Measurements from ENCODE around the gene CACHD1. TPM values are rescaled to one million over a fixed set of nuclear protein-coding genes. Genes with fewer than 3 reads are reported as not detected.

Gene CACHD1
- total and polyA plus RNA-seq, 2 of the 4 experiments (the other 2 are of a cell fraction), result 2.9 to 5.9 TPM

GRCh38 chr1:64569411-64569810 lies 99.5 kb downstream of the CACHD1 start:
- Histone ChIP-seq H3K9ac (ENCODE audit: low read depth, low read length) (no peak overlapping the region), H4K91ac (ENCODE audit: insufficient read depth, low read depth, low read length) (no peak overlapping the region), H2BK20ac (ENCODE audit: low read depth, low read length) (no peak overlapping the region), H3K79me1 (ENCODE audit: low read depth in 1 of 2, low read length in 2 of 2) (no peaks in the 10 kb centered on the region), H3K27me3 (ENCODE audit: control insufficient read depth, insufficient read depth, low read length) (no peaks in the 10 kb centered on the region), H3K4me2 (ENCODE audit: low read depth, low read length) (no peak overlapping the region), H3K9me3 (ENCODE audit: control insufficient read depth, insufficient read depth, low read length) (no peaks in the 10 kb centered on the region), H3K14ac (replicated peaks; ENCODE audit: low read depth, low read length) (no peak overlapping the region), H3K4ac (ENCODE audit: low read depth, low read length) (no peak overlapping the region), H2AK9ac (replicated peaks; ENCODE audit: low read depth, low read length, poor library complexity) (peak overlapping the region; percentile 46), H3K4me1 (ENCODE audit: control insufficient read depth, insufficient read depth, low read length) (peaks cover 5% of the 10 kb centered on the region; the same call in 1 of the 2 replicates), H2BK5ac (ENCODE audit: low read depth, low read length, poor library complexity, severe bottlenecking) (no peak overlapping the region), H4K8ac (ENCODE audit: low read depth in 2 of 2, low read length in 2 of 2) (0 out of 4 replicates have a peak overlapping the region, but pooled peaks of 1 of the 2 experiments have one; percentile 33), H3K36me3 (ENCODE audit: control insufficient read depth, insufficient read depth, low read length) (no peaks in the 10 kb centered on the region), H3K18ac (ENCODE audit: low read depth, low read length) (no peak overlapping the region), H2AFZ (replicated peaks; ENCODE audit: low read length, poor library complexity) (peak overlapping the region; percentile 2), H3K9me1 (ENCODE audit: insufficient read depth, low read length) (no peaks in the 10 kb centered on the region), H3K56ac (ENCODE audit: extremely low read depth, insufficient read depth, low read length) (no peak overlapping the region), H3K27ac (ENCODE audit: insufficient read depth, low read length) (no peak overlapping the region), H3K23ac (ENCODE audit: low read depth, low read length) (no peak overlapping the region), H3K4me3 (ENCODE audit: insufficient read depth, low read depth, low read length) (no peak overlapping the region), H4K5ac (ENCODE audit: low read depth, low read length) (no peak overlapping the region), H2BK120ac (ENCODE audit: low read depth, low read length) (no peak overlapping the region), H2BK15ac (ENCODE audit: low read depth, low read length) (no peak overlapping the region), H2AK5ac (ENCODE audit: low read depth, low read length) (no peak overlapping the region), H4K20me1 (ENCODE audit: insufficient read depth, low read length) (no peaks in the 10 kb centered on the region)
- ATAC-seq (ENCODE audit: low read depth), result no peak
- dilution Hi-C loops (cut with HindIII; ENCODE audit: low sequenced_read_pairs, unreplicated experiment) (no loop called here), intact Hi-C loops (cut with micrococcal nuclease) (no loop called here), in situ Hi-C loops (cut with MboI; ENCODE audit: low sequenced_read_pairs) (no loop called here)
- CTCF ChIA-PET, result no interaction called here
- no peak for DNase-seq
- WGBS, 2 experiments (ENCODE audit: extremely low coverage in 2 of 2, insufficient read length in 1 of 2), result no CpG with 5 or more reads among the region's 4 CpGs
- no peak for TF ChIP-seq RCOR1 (IDR thresholded peaks at IDR 0.05; ENCODE audit: insufficient replicate concordance, low read length)
- BruUV-seq (replicated peaks), result no TSS peak
- POLR2A ChIA-PET (ENCODE audit: unreplicated experiment), result no interaction called here
